Activated CD8-positive, alpha-beta T cell treated with anti-CD3 and anti-CD28 coated beads for 36 hours (primary cell): ENCODE results near the gene AP2A2. TPM values are rescaled to one million over a fixed set of nuclear protein-coding genes. Genes with fewer than 3 reads are reported as not detected.

ENCODE experiments used
- ATAC-seq: fragments of 200-7000 bp; cut with Tn5 transposase; one replicate; pipeline ENCODE4 v1.10.0; 2021; ENCODE audit warnings: mild to moderate bottlenecking, moderate library complexity
- CTCF ChIA-PET: fragments of 350-600 bp; sonication (Branson Sonifier 250); formaldehyde crosslinking; loops from one replicate; lab custom pipeline; 2021; ENCODE audit warnings: antibody characterized with exemption; lab: Charles Lee
- POLR2A ChIA-PET: fragments of 350-600 bp; sonication (Branson Sonifier 250); formaldehyde crosslinking; loops from one replicate; lab custom pipeline; 2021; ENCODE audit warnings: antibody characterized with exemption; lab: Charles Lee
- DNase-seq: peaks from one replicate; pipeline ENCODE4 v3.0.0-alpha.2; 2020
- H3K27ac Mint-ChIP-seq: one replicate; pipeline ENCODE4 v1.8.0; 2021; ENCODE audit warnings: mild to moderate bottlenecking, mixed read lengths
- H3K27me3 Mint-ChIP-seq: one replicate; pipeline ENCODE4 v1.8.0; 2021; ENCODE audit warnings: mixed read lengths
- H3K36me3 Mint-ChIP-seq: one replicate; pipeline ENCODE4 v1.8.0; 2021; ENCODE audit warnings: low read depth, mixed read lengths
- H3K4me1 Mint-ChIP-seq: one replicate; pipeline ENCODE4 v1.8.0; 2021; ENCODE audit warnings: low read depth, mixed read lengths
- H3K4me3 Mint-ChIP-seq: one replicate; pipeline ENCODE4 v1.8.0; 2021; ENCODE audit warnings: mild to moderate bottlenecking, moderate library complexity, mixed read lengths
- H3K9me3 Mint-ChIP-seq: one replicate; pipeline ENCODE4 v1.8.0; 2021; ENCODE audit warnings: mixed read lengths
- CTCF ChIP-seq: fragments of 200-600 bp; IDR thresholded peaks from one replicate; pipeline ENCODE4 v1.8.0; 2022; ENCODE audit warnings: antibody characterized with exemption, mild to moderate bottlenecking
- intact Hi-C: fragments of 100-400 bp; cut with micrococcal nuclease; formaldehyde crosslinking; loops from one replicate; pipeline ENCODE4 v1.10.0; 2022
- total RNA-seq, 2 experiments: library from RNA; stranded (reverse); gene quantifications; one replicate each; pipeline ENCODE4 v1.2.3, GENCODE V29; 2021

The AP2A2 gene
- total RNA-seq, 2 experiments from 2014 or later, result 34.0 to 34.6 TPM

- Mint-ChIP-seq H3K27ac (no peak overlapping the region), H3K36me3 (peaks cover 20% of the 10 kb centered on the region), H3K27me3 (no peaks in the 10 kb centered on the region), H3K4me3 (no peak overlapping the region), H3K4me1 (no peaks in the 10 kb centered on the region), H3K9me3 (no peaks in the 10 kb centered on the region)
- ChIA-PET POLR2A (interaction anchor here (0.8 kb wide), 1 partner anchor 10 kb away, joined by 3 read pairs; no protein-coding TSS in a partner anchor), CTCF (no interaction called here)
- no peak for TF ChIP-seq CTCF
- DNase-seq (no peak), ATAC-seq (no peak)
- intact Hi-C loops, result no loop called here
Observed at GRCh38 chr11:1007279-1007678, 81.6 kb downstream of the AP2A2 start.

- CTCF ChIA-PET, result no interaction called here
- H3K4me1 Mint-ChIP-seq, result no peaks in the 10 kb centered on the region
- H3K4me3 Mint-ChIP-seq, result no peak overlapping the region
- no peak overlapping the region for H3K27ac Mint-ChIP-seq
- ATAC-seq (no peak), DNase-seq (no peak)
- POLR2A ChIA-PET, result no interaction called here
- no peak for TF ChIP-seq CTCF
- no peaks in the 10 kb centered on the region for H3K9me3 Mint-ChIP-seq
- H3K36me3 Mint-ChIP-seq, result peaks cover 18% of the 10 kb centered on the region
- intact Hi-C loops, result no loop called here
- no peaks in the 10 kb centered on the region for H3K27me3 Mint-ChIP-seq
Observed at GRCh38 chr11:1008001-1008802, 82.5 kb downstream of the AP2A2 start.

- no peak for TF ChIP-seq CTCF
- no peaks in the 10 kb centered on the region for H3K9me3 Mint-ChIP-seq
- intact Hi-C loops, result no loop called here
- H3K27ac Mint-ChIP-seq, result no peak overlapping the region
- no peak for ATAC-seq
- CTCF ChIA-PET, result no interaction called here
- DNase-seq, result no peak
- no peak overlapping the region for H3K4me3 Mint-ChIP-seq
- POLR2A ChIA-PET, result no interaction called here
- no peaks in the 10 kb centered on the region for H3K4me1 Mint-ChIP-seq
- no peaks in the 10 kb centered on the region for H3K27me3 Mint-ChIP-seq
- H3K36me3 Mint-ChIP-seq, result peaks cover 16% of the 10 kb centered on the region
Observed at GRCh38 chr11:1008803-1009145, 83.1 kb downstream of the AP2A2 start.

- no peaks in the 10 kb centered on the region for H3K4me1 Mint-ChIP-seq
- peaks cover 16% of the 10 kb centered on the region for H3K36me3 Mint-ChIP-seq
- H3K9me3 Mint-ChIP-seq, result no peaks in the 10 kb centered on the region
- no peak overlapping the region for H3K27ac Mint-ChIP-seq
- DNase-seq, result no peak
- no peak for TF ChIP-seq CTCF
- H3K4me3 Mint-ChIP-seq, result no peak overlapping the region
- ATAC-seq, result no peak
- ChIA-PET CTCF (no interaction called here), POLR2A (no interaction called here)
- intact Hi-C loops, result no loop called here
- H3K27me3 Mint-ChIP-seq, result no peaks in the 10 kb centered on the region
Observed at GRCh38 chr11:1009371-1009770, 83.7 kb downstream of the AP2A2 start.

GRCh38 chr11:1009991-1010390 is 84.3 kb downstream of the AP2A2 start:
- Mint-ChIP-seq H3K27me3 (no peaks in the 10 kb centered on the region), H3K9me3 (no peaks in the 10 kb centered on the region), H3K36me3 (peaks cover 16% of the 10 kb centered on the region), H3K27ac (no peak overlapping the region), H3K4me3 (no peak overlapping the region), H3K4me1 (no peaks in the 10 kb centered on the region)
- ATAC-seq, result no peak
- ChIA-PET POLR2A (no interaction called here), CTCF (no interaction called here)
- no peak for TF ChIP-seq CTCF
- DNase-seq, result no peak
- intact Hi-C loops, result no loop called here
